ENCODE data around the gene UBE2G2. TPM values are rescaled to one million over a fixed set of nuclear protein-coding genes. Genes with fewer than 3 reads are reported as not detected.
A peak's percentile ranks its signal among the peaks of the same experiment; 100 is the strongest.

The UBE2G2 gene
- total RNA-seq, 1 experiment from 2014 or later, result 117 TPM

DNA sequence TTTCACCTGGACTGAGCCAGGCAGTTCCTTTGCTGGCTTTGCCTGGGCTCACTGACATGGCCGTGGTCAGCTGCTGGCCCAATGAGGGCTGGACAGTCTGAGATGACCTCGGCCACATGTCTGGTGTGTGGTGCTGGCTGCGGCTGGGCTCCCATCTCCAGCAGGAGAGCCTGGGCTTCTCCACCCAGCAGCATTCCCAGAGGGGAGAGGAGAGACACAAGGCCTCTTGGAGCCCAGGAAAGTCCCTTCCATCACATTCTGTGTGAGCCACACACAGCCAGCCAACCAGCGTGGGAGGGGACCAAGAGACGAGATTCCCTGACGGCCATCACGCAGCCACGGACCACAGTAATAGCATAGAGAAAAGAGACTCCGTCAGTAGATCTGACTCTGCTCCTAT lies 37.3 kb upstream of the UBE2G2 start:
- H3K9me3 Mint-ChIP-seq, result no peaks in the 10 kb centered on the region
- no peak overlapping the region for H3K4me3 Mint-ChIP-seq

GRCh38 chr21:44838039-44838895 lies 36.6 kb upstream of the UBE2G2 start:
- ATAC-seq, result peak; percentile 38
- Mint-ChIP-seq H3K4me1 (no peaks in the 10 kb centered on the region), H3K27me3 (ENCODE audit: low read depth) (no peaks in the 10 kb centered on the region), H3K36me3 (no peaks in the 10 kb centered on the region), H3K4me3 (no peak overlapping the region), H3K9me3 (no peaks in the 10 kb centered on the region), H3K27ac (no peak overlapping the region)
- ChIA-PET POLR2A (no interaction called here), CTCF (interaction anchor here (0.6 kb wide), 1 partner anchor 498 kb away, joined by 4 read pairs; no protein-coding TSS in a partner anchor)
- no peak for DNase-seq (ENCODE audit: low spot score)
- TF ChIP-seq IRF2 (CRISPR knock-in tag; IDR thresholded peaks at IDR 0.05; ENCODE audit: borderline replicate concordance, low read depth), result no peak
- no peak for TF ChIP-seq NR1H2 (CRISPR knock-in tag; IDR thresholded peaks at IDR 0.05)
- TF ChIP-seq TCF7 (CRISPR knock-in tag; IDR thresholded peaks at IDR 0.05; ENCODE audit: low read depth), result no peak
- TF ChIP-seq GRHL2 (CRISPR knock-in tag; IDR thresholded peaks at IDR 0.05; ENCODE audit: insufficient replicate concordance, severe bottlenecking), result no peak
- no peak for TF ChIP-seq ZNF512 (CRISPR knock-in tag; IDR thresholded peaks at IDR 0.05; ENCODE audit: borderline replicate concordance)
- no peak for TF ChIP-seq ZNF396 (CRISPR knock-in tag; IDR thresholded peaks at IDR 0.05; ENCODE audit: borderline replicate concordance)
- no peak for TF ChIP-seq AR (CRISPR knock-in tag; IDR thresholded peaks at IDR 0.05)
- TF ChIP-seq ATF1 (CRISPR knock-in tag; IDR thresholded peaks at IDR 0.05), result no peak
- TF ChIP-seq ZBTB43 (CRISPR knock-in tag; IDR thresholded peaks at IDR 0.05), result no peak
- TF ChIP-seq SMAD3 (CRISPR knock-in tag; IDR thresholded peaks at IDR 0.05; ENCODE audit: borderline replicate concordance), result no peak
- no peak for TF ChIP-seq TEAD4 (CRISPR knock-in tag; IDR thresholded peaks at IDR 0.05)
- no peak for TF ChIP-seq IRF1 (CRISPR knock-in tag; IDR thresholded peaks at IDR 0.05)
- no peak for TF ChIP-seq TP53 (CRISPR knock-in tag; IDR thresholded peaks at IDR 0.05)

More for the DNA sequence above, 37.3 kb upstream of the UBE2G2 start:
- no peak for ATAC-seq
- ChIA-PET CTCF (no interaction called here), POLR2A (interaction anchor here (0.6 kb wide), 2 partner anchors 16 to 220 kb away, joined by 3 to 5 read pairs; no protein-coding TSS in a partner anchor)
- TF ChIP-seq HMGXB4 (CRISPR knock-in tag; IDR thresholded peaks at IDR 0.05) (no peak), FOXK1 (CRISPR knock-in tag; IDR thresholded peaks at IDR 0.05) (no peak), RELA (CRISPR knock-in tag; IDR thresholded peaks at IDR 0.05; ENCODE audit: borderline replicate concordance) (0 out of 2 replicates have a peak, but pooled peaks have one; percentile 30)
- no peak overlapping the region for H3K27ac Mint-ChIP-seq
- no peaks in the 10 kb centered on the region for H3K27me3 Mint-ChIP-seq (ENCODE audit: low read depth)
- H3K36me3 Mint-ChIP-seq, result no peaks in the 10 kb centered on the region
- no peaks in the 10 kb centered on the region for H3K4me1 Mint-ChIP-seq
- no peak for DNase-seq (ENCODE audit: low spot score)
